Ishikawa (cell line): ENCODE data around the gene TMEM30B.

ENCODE experiments used
- MAX ChIP-seq: IDR thresholded peaks from 2 replicates; pipeline ENCODE4 v1.6.1; 2012
- RAD21 ChIP-seq: IDR thresholded peaks from 2 replicates; pipeline ENCODE4 v1.6.1; 2012; ENCODE audit warnings: low read depth
- REST ChIP-seq: IDR thresholded peaks from 2 replicates; pipeline ENCODE4 v1.6.1; 2012; ENCODE audit warnings: low read depth, mild to moderate bottlenecking
- TAF1 ChIP-seq: IDR thresholded peaks from 2 replicates; pipeline ENCODE4 v1.6.1; 2012; ENCODE audit warnings: low read depth, mild to moderate bottlenecking

DNA sequence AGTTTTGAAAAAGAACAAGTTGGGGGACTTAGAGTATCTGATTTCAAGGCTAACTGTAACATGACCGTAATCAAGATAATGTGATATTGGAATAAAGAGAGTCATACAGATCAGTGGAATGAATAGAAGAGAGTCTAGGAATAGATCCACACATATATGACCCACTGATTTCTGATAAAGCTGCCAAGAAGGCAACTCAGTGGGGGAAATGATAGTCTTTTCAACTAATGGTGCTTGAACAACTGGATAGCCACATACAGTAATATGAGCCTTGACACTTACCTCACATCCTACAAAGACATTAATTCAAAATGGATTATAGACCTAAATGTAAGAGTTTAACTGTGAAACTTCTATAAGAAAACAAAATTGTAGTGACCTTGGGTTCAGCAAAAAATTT lies 44.0 kb upstream of the TMEM30B start:
- TF ChIP-seq MAX = no peak
- no peak for TF ChIP-seq REST
- no peak for TF ChIP-seq RAD21
- no peak for TF ChIP-seq TAF1
